ENCODE data around the gene PPP6R2. TPM values are rescaled to one million over a fixed set of nuclear protein-coding genes. Genes with fewer than 3 reads are reported as not detected.
A peak's percentile ranks its signal among the peaks of the same experiment; 100 is the strongest.

The PPP6R2 gene
- total RNA-seq, 1 experiment from 2014 or later, result 42.6 TPM

GRCh38 chr22:50445880-50446707, 103.0 kb downstream of the PPP6R2 start:
- no peaks in the 10 kb centered on the region for H4K20me1 ChIP-seq (ENCODE audit: control insufficient read depth, insufficient read depth, insufficient read length)

More at GRCh38 chr22:50445880-50446707, 103.0 kb downstream of the PPP6R2 start:
- no peak overlapping the region for H3K4ac ChIP-seq (ENCODE audit: low read depth, low read length)
- no peak overlapping the region for H4K5ac ChIP-seq (ENCODE audit: insufficient read length, low read depth, low read length)
- no peak overlapping the region for H3T11ph ChIP-seq (ENCODE audit: low read length)
- no peak overlapping the region for H2AFZ ChIP-seq (ENCODE audit: low read length)
- H3K4me1 ChIP-seq (ENCODE audit: insufficient read depth, low read length), result no peaks in the 10 kb centered on the region
- Mint-ChIP-seq H3K4me1 (peaks cover 3 to 11% of the 10 kb centered on the region in 2 experiments; a peak in 3 of 4 replicates), H3K4me3 (no peak overlapping the region; a peak in 1 of 5 replicates), H3K27me3 (ENCODE audit: low read depth) (no peaks in the 10 kb centered on the region), H3K27ac (peak overlapping the region; percentile 73 to 82 (median 77); a peak in 4 of 7 replicates), H3K9me3 (no peaks in the 10 kb centered on the region), H3K36me3 (ENCODE audit: insufficient read depth in 1 of 3, low read depth in 3 of 3) (peaks cover 9 to 64% (median 40%) of the 10 kb centered on the region in 3 experiments; a peak in 6 of 7 replicates)
- H3K56ac ChIP-seq (ENCODE audit: insufficient read length, low read depth, low read length), result no peak overlapping the region
- H2BK12ac ChIP-seq (ENCODE audit: insufficient read length, low read depth, low read length), result no peak overlapping the region
- H4K8ac ChIP-seq (replicated peaks; ENCODE audit: insufficient read length, low read depth, low read length), result no peak overlapping the region
- no peaks in the 10 kb centered on the region for H3K79me2 ChIP-seq (ENCODE audit: insufficient read depth, low read length)
- no peak overlapping the region for H2BK20ac ChIP-seq (ENCODE audit: low read depth, low read length, poor library complexity, severe bottlenecking)
- no peak overlapping the region for H4K91ac ChIP-seq (ENCODE audit: insufficient read length, low read depth, low read length)
- no peaks in the 10 kb centered on the region for H3K79me1 ChIP-seq (ENCODE audit: insufficient read depth, low read depth, low read length, poor library complexity, severe bottlenecking)
- no peak overlapping the region for H3K14ac ChIP-seq (ENCODE audit: insufficient read depth, low read length)
- H3K23me2 ChIP-seq (ENCODE audit: insufficient read length, low read depth, low read length, poor library complexity, severe bottlenecking), result no peaks in the 10 kb centered on the region
- H2AK5ac ChIP-seq (ENCODE audit: insufficient read length, low read length), result no peak overlapping the region
- DNase-seq, result no peak
- no peak overlapping the region for H3K18ac ChIP-seq (ENCODE audit: insufficient read length, low read depth, low read length)
- TF ChIP-seq CTCF (conservative IDR thresholded peaks at IDR 0.05), result no peak
- no peak overlapping the region for H3K27ac ChIP-seq (ENCODE audit: insufficient read length, low read depth, low read length)
- no peak overlapping the region for H2BK5ac ChIP-seq (ENCODE audit: insufficient read length, low read length)
- H2BK120ac ChIP-seq (ENCODE audit: low read depth, low read length, poor library complexity, severe bottlenecking), result no peak overlapping the region
- H3K9ac ChIP-seq (ENCODE audit: extremely low read depth, insufficient read length, low read length), result no peak overlapping the region
- H2BK15ac ChIP-seq (ENCODE audit: low read depth, low read length), result no peak overlapping the region
- no peaks in the 10 kb centered on the region for H3K9me3 ChIP-seq (ENCODE audit: control insufficient read depth, low read depth, low read length)
- WGBS (ENCODE audit: extremely low coverage, insufficient read length, low lambda C conversion rate), result no CpG with 5 or more reads among the region's 17 CpGs
- no peak overlapping the region for H3K4me2 ChIP-seq (ENCODE audit: insufficient read depth, insufficient read length, low read length)
- no peak overlapping the region for H3K23ac ChIP-seq (ENCODE audit: insufficient read length, low read depth, low read length)
- no peaks in the 10 kb centered on the region for H3K27me3 ChIP-seq (ENCODE audit: insufficient read depth, low read length)

Data from H9 (cell line).